Measurements from ENCODE around the gene SMYD5. TPM values are rescaled to one million over a fixed set of nuclear protein-coding genes. Genes with fewer than 3 reads are reported as not detected.

The SMYD5 gene
- total RNA-seq, 1 donor from 2014 or later = 18.8 TPM

GRCh38 chr2:73250872-73251846 is 37.1 kb downstream of the SMYD5 start:
- no peak overlapping the region for H3K9ac ChIP-seq (ENCODE audit: low read depth in 1 of 3, low read length in 3 of 3)
- no peak overlapping the region for H3K27ac ChIP-seq (ENCODE audit: low read depth, low read length)
- no peaks in the 10 kb centered on the region for H3K9me3 ChIP-seq (ENCODE audit: control insufficient read depth in 3 of 3, low read length in 3 of 3)
- H3K4me3 ChIP-seq (ENCODE audit: low read length in 3 of 3) = no peak overlapping the region
- H3K4me1 ChIP-seq (ENCODE audit: control insufficient read depth in 3 of 3, insufficient read depth in 3 of 3, low read length in 3 of 3) = peaks cover 0 to 12% (median 2%) of the 10 kb centered on the region in 3 donors
- H3K36me3 ChIP-seq (ENCODE audit: control insufficient read depth in 3 of 3, insufficient read depth in 3 of 3, low read length in 3 of 3) = peaks cover 71 to 83% (median 81%) of the 10 kb centered on the region in 3 donors
- no peaks in the 10 kb centered on the region for H3K27me3 ChIP-seq (ENCODE audit: control insufficient read depth in 3 of 3, insufficient read depth in 3 of 3, low read length in 3 of 3)

GRCh38 chr2:73252238-73253027 is 38.4 kb downstream of the SMYD5 start:
- Histone ChIP-seq H3K36me3 (ENCODE audit: control insufficient read depth in 3 of 3, insufficient read depth in 3 of 3, low read length in 3 of 3) (peaks cover 59 to 70% (median 69%) of the 10 kb centered on the region in 3 donors), H3K9ac (ENCODE audit: low read depth in 1 of 3, low read length in 3 of 3) (no peak overlapping the region), H3K27ac (ENCODE audit: low read depth, low read length) (no peak overlapping the region), H3K27me3 (ENCODE audit: control insufficient read depth in 3 of 3, insufficient read depth in 3 of 3, low read length in 3 of 3) (no peaks in the 10 kb centered on the region), H3K9me3 (ENCODE audit: control insufficient read depth in 3 of 3, low read length in 3 of 3) (no peaks in the 10 kb centered on the region), H3K4me3 (ENCODE audit: low read length in 3 of 3) (no peak overlapping the region), H3K4me1 (ENCODE audit: control insufficient read depth in 3 of 3, insufficient read depth in 3 of 3, low read length in 3 of 3) (peaks cover 0 to 12% (median 2%) of the 10 kb centered on the region in 3 donors)

DNA sequence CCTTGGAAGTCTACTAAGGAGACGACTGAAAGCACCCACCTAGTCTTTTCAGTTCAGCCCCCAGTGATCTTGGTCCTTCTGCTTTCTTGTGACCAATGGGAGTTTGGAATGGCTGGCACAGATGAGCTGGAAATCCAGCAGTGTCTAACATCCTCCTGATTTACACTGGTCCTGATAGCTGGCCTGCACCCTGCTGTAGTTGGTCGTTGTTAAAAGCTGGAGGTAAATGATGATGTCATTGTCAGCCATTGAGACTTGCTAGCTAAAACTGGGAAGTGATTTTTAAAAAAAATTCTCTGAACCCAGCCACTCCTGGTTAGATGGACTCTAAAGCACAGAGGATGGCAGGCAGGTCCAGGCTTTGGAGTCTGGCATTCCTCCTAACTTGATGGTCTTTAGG is 39.4 kb downstream of the SMYD5 start:
- Histone ChIP-seq H3K36me3 (ENCODE audit: control insufficient read depth in 3 of 3, insufficient read depth in 3 of 3, low read length in 3 of 3) (peaks cover 52 to 62% (median 61%) of the 10 kb centered on the region in 3 donors), H3K4me3 (ENCODE audit: low read length in 3 of 3) (no peak overlapping the region), H3K27me3 (ENCODE audit: control insufficient read depth in 3 of 3, insufficient read depth in 3 of 3, low read length in 3 of 3) (no peaks in the 10 kb centered on the region), H3K9ac (ENCODE audit: low read depth in 1 of 3, low read length in 3 of 3) (no peak overlapping the region), H3K27ac (ENCODE audit: low read depth, low read length) (no peak overlapping the region), H3K4me1 (ENCODE audit: control insufficient read depth in 3 of 3, insufficient read depth in 3 of 3, low read length in 3 of 3) (peaks cover 0 to 12% (median 2%) of the 10 kb centered on the region in 3 donors), H3K9me3 (ENCODE audit: control insufficient read depth in 3 of 3, low read length in 3 of 3) (no peaks in the 10 kb centered on the region)

GRCh38 chr2:73253901-73254300 is 39.9 kb downstream of the SMYD5 start:
- Histone ChIP-seq H3K9ac (ENCODE audit: low read depth in 1 of 3, low read length in 3 of 3) (no peak overlapping the region), H3K36me3 (ENCODE audit: control insufficient read depth in 3 of 3, insufficient read depth in 3 of 3, low read length in 3 of 3) (peaks cover 47 to 57% (median 56%) of the 10 kb centered on the region in 3 donors), H3K27me3 (ENCODE audit: control insufficient read depth in 3 of 3, insufficient read depth in 3 of 3, low read length in 3 of 3) (no peaks in the 10 kb centered on the region)

DNA sequence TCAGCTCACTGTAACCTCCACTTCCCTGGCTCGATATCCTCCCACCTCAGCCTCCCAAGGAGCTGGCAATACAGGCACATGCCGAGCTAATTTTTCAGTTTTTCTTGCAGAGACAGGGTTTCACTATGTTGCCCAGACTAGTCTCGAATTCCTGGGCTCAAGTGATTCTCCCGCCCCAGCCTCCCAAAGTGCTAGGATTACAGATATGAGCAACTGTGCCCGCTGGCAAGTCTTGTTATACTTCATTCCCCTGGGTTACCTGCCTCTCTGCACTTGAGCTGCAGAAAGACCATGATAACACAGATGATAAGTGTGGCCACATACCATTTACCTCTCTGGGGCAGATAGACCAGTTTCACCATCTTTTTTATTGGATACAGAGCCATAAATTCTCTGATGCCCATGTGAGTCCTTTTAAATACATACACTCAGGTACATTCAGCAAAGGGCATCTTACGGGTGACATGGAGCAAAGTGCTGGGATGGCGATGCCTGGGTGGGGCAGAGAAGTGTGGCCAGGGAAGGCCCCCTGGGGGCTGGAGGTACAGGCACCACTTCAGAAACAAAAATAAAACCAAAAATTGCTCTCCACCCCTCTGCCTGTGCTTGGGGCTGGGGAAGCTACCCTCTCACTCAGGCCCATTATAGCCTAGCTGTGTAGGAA is 40.4 kb downstream of the SMYD5 start:
- Histone ChIP-seq H3K27ac (ENCODE audit: low read depth, low read length) (no peak overlapping the region), H3K9me3 (ENCODE audit: control insufficient read depth in 3 of 3, low read length in 3 of 3) (no peaks in the 10 kb centered on the region), H3K36me3 (ENCODE audit: control insufficient read depth in 3 of 3, insufficient read depth in 3 of 3, low read length in 3 of 3) (peaks cover 44 to 52% (median 50%) of the 10 kb centered on the region in 3 donors), H3K27me3 (ENCODE audit: control insufficient read depth in 3 of 3, insufficient read depth in 3 of 3, low read length in 3 of 3) (no peaks in the 10 kb centered on the region), H3K9ac (ENCODE audit: low read depth in 1 of 3, low read length in 3 of 3) (no peak overlapping the region), H3K4me3 (ENCODE audit: low read length in 3 of 3) (no peak overlapping the region), H3K4me1 (ENCODE audit: control insufficient read depth in 3 of 3, insufficient read depth in 3 of 3, low read length in 3 of 3) (peaks cover 0 to 12% (median 2%) of the 10 kb centered on the region in 3 donors)

More at GRCh38 chr2:73253901-73254300, 39.9 kb downstream of the SMYD5 start:
- H3K4me1 ChIP-seq (ENCODE audit: control insufficient read depth in 3 of 3, insufficient read depth in 3 of 3, low read length in 3 of 3) = peaks cover 0 to 12% (median 2%) of the 10 kb centered on the region in 3 donors
- H3K4me3 ChIP-seq (ENCODE audit: low read length in 3 of 3) = no peak overlapping the region
- no peaks in the 10 kb centered on the region for H3K9me3 ChIP-seq (ENCODE audit: control insufficient read depth in 3 of 3, low read length in 3 of 3)
- no peak overlapping the region for H3K27ac ChIP-seq (ENCODE audit: low read depth, low read length)

DNA sequence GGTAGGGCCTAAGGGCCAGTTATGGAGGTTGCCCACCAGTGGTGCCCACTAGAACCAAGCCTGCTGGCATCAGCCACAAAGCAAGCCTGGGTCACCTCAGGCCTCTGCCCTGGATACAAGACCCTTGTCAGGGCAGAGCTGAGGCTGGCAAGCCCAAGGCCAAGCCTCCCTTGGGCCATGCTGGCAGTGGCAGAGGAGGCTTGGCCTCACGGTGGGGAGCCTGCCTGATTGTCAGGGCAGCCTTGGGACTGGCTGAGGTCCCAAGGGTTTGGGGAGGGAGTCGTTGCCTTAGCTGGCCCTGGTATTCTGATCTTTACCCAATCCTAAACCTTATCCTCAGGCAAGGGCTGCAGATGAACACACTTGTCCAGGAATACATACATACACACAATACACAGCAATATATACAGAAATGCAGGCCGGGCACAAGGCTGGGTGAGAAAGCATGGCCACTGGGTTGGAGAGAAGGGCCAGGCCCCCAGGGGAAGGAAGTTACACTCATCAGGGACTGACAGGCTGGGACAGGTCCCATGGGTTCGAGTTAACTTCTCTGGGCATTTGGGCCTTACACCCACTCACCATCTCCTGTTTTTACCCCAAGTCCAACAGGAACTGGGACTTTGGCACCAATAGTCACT is 41.1 kb downstream of the SMYD5 start:
- Histone ChIP-seq H3K4me3 (ENCODE audit: low read length in 3 of 3) (no peak overlapping the region), H3K27ac (ENCODE audit: low read depth, low read length) (no peak overlapping the region), H3K4me1 (ENCODE audit: control insufficient read depth in 3 of 3, insufficient read depth in 3 of 3, low read length in 3 of 3) (peaks cover 0 to 10% (median 2%) of the 10 kb centered on the region in 3 donors), H3K9ac (ENCODE audit: low read depth in 1 of 3, low read length in 3 of 3) (no peak overlapping the region), H3K36me3 (ENCODE audit: control insufficient read depth in 3 of 3, insufficient read depth in 3 of 3, low read length in 3 of 3) (peaks cover 38 to 45% (median 44%) of the 10 kb centered on the region in 3 donors), H3K27me3 (ENCODE audit: control insufficient read depth in 3 of 3, insufficient read depth in 3 of 3, low read length in 3 of 3) (peaks cover 0 to under 1% (median 0%) of the 10 kb centered on the region in 3 donors), H3K9me3 (ENCODE audit: control insufficient read depth in 3 of 3, low read length in 3 of 3) (no peaks in the 10 kb centered on the region)

DNA sequence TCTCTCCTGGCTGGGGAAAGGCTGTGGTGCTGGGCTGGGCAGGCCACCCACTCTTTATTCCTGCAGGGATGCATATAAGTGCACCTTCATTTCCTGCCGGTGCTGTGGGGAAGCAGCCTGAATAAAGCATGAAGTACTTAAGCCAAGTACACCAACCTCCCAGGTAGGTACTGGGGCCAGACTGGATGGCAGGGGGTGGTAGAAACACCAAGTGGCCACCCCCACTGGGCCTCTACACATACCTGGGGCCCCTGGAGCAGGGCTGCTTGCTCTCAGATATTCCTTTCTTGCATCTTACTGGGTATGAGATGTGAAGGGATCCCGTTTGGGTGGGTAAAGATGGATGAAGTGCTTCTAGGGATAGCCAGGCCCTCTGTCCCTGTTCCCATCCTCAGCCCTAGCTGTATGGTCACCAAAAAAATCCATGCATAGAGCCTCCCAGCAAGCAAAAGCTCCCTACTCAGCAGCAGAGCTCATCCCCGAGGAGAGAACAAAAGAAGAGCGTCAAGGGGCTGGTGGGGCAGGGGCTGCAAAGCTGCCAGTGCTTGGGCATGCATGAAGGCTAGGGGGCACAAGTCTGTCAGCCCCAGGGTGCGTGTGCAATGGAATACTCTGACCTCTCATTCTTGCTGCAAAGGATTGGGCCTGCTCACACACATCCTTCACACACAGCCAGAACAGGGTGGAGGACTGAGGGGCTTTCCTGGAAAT is 42.0 kb downstream of the SMYD5 start:
- peaks cover 0 to under 1% (median 0%) of the 10 kb centered on the region in 3 donors for H3K4me1 ChIP-seq (ENCODE audit: control insufficient read depth in 3 of 3, insufficient read depth in 3 of 3, low read length in 3 of 3)
- H3K27ac ChIP-seq (ENCODE audit: low read depth, low read length) = no peak overlapping the region
- no peak overlapping the region for H3K9ac ChIP-seq (ENCODE audit: low read depth in 1 of 3, low read length in 3 of 3)
- H3K27me3 ChIP-seq (ENCODE audit: control insufficient read depth in 3 of 3, insufficient read depth in 3 of 3, low read length in 3 of 3) = peaks cover 0 to 2% (median 0%) of the 10 kb centered on the region in 3 donors
- peaks cover 28 to 36% (median 34%) of the 10 kb centered on the region in 3 donors for H3K36me3 ChIP-seq (ENCODE audit: control insufficient read depth in 3 of 3, insufficient read depth in 3 of 3, low read length in 3 of 3)
- no peaks in the 10 kb centered on the region for H3K9me3 ChIP-seq (ENCODE audit: control insufficient read depth in 3 of 3, low read length in 3 of 3)
- no peak overlapping the region for H3K4me3 ChIP-seq (ENCODE audit: low read length in 3 of 3)

DNA sequence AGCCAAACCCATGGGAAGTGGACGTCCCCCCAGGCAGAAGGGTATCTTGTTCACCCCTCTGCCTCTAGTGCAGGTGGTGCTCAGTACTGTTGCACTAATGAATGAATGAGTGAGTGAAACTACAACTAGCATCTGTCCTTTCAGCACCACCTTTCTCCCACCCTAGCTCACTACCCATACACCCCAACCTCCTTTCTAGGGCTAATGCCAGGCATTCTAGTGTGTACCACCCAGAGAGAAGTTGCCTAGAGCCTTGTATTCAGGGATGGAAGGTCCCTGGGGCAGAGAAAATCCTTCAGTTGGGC is 42.5 kb downstream of the SMYD5 start:
- H3K27ac ChIP-seq (ENCODE audit: low read depth, low read length) = no peak overlapping the region
- no peak overlapping the region for H3K4me3 ChIP-seq (ENCODE audit: low read length in 3 of 3)
- no peaks in the 10 kb centered on the region for H3K9me3 ChIP-seq (ENCODE audit: control insufficient read depth in 3 of 3, low read length in 3 of 3)
- peaks cover 0 to 2% (median 0%) of the 10 kb centered on the region in 3 donors for H3K27me3 ChIP-seq (ENCODE audit: control insufficient read depth in 3 of 3, insufficient read depth in 3 of 3, low read length in 3 of 3)
- H3K9ac ChIP-seq (ENCODE audit: low read depth in 1 of 3, low read length in 3 of 3) = no peak overlapping the region
- no peaks in the 10 kb centered on the region for H3K4me1 ChIP-seq (ENCODE audit: control insufficient read depth in 3 of 3, insufficient read depth in 3 of 3, low read length in 3 of 3)
- peaks cover 27 to 34% (median 31%) of the 10 kb centered on the region in 3 donors for H3K36me3 ChIP-seq (ENCODE audit: control insufficient read depth in 3 of 3, insufficient read depth in 3 of 3, low read length in 3 of 3)

GRCh38 chr2:73257021-73257420 is 43.0 kb downstream of the SMYD5 start:
- no peaks in the 10 kb centered on the region for H3K4me1 ChIP-seq (ENCODE audit: control insufficient read depth in 3 of 3, insufficient read depth in 3 of 3, low read length in 3 of 3)
- no peak overlapping the region for H3K4me3 ChIP-seq (ENCODE audit: low read length in 3 of 3)
- peaks cover 0 to 2% (median 0%) of the 10 kb centered on the region in 3 donors for H3K27me3 ChIP-seq (ENCODE audit: control insufficient read depth in 3 of 3, insufficient read depth in 3 of 3, low read length in 3 of 3)
- no peaks in the 10 kb centered on the region for H3K9me3 ChIP-seq (ENCODE audit: control insufficient read depth in 3 of 3, low read length in 3 of 3)
- H3K27ac ChIP-seq (ENCODE audit: low read depth, low read length) = no peak overlapping the region
- H3K9ac ChIP-seq (ENCODE audit: low read depth in 1 of 3, low read length in 3 of 3) = no peak overlapping the region
- peaks cover 27 to 30% (median 28%) of the 10 kb centered on the region in 3 donors for H3K36me3 ChIP-seq (ENCODE audit: control insufficient read depth in 3 of 3, insufficient read depth in 3 of 3, low read length in 3 of 3)

Measured in skeletal muscle tissue (tissue), 4 donors.